ENCODE results near the gene M1AP. TPM values are rescaled to one million over a fixed set of nuclear protein-coding genes. Genes with fewer than 3 reads are reported as not detected.

The M1AP gene
- total RNA-seq, 1 donor from 2014 or later = not detected

DNA sequence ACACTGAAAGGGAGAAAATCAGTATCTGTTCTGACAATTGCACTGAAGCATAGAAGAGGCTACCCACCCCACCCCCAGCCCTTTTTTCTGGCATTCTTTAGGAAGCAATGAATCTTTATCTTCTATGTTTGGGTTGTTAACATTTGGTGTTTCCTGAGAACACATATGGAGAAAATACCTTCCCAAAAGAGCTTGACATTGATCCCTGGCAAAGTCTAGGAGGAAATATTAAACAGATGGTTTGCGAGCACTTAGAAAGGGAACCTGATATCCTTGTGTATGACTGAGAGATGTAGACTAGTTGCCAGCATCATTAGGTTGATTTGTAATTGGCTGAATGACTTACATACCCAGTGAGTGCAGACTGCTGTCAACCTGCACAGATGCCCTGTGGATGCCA lies 50.7 kb downstream of the M1AP start:
- peak; percentile 18 for DNase-seq (ENCODE audit: low read depth)

DNA sequence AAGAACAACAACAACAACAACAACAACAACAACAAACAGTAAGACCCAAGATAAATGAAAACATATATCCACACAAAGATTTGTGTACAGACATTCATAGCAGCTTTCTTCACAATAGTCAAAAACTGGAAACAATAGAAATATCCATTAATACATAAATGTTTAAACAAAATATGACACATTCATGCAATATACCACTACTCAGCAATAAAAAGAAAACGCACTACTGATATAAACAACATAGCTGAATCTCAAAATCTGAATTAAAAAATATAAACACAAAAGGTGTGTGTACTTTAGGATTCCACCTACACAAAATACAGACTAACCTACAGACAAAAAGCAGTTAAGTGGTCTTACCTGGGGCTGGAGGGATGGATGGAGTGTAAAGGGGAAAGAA lies 51.5 kb downstream of the M1AP start:
- no peak for DNase-seq (ENCODE audit: low read depth)

DNA sequence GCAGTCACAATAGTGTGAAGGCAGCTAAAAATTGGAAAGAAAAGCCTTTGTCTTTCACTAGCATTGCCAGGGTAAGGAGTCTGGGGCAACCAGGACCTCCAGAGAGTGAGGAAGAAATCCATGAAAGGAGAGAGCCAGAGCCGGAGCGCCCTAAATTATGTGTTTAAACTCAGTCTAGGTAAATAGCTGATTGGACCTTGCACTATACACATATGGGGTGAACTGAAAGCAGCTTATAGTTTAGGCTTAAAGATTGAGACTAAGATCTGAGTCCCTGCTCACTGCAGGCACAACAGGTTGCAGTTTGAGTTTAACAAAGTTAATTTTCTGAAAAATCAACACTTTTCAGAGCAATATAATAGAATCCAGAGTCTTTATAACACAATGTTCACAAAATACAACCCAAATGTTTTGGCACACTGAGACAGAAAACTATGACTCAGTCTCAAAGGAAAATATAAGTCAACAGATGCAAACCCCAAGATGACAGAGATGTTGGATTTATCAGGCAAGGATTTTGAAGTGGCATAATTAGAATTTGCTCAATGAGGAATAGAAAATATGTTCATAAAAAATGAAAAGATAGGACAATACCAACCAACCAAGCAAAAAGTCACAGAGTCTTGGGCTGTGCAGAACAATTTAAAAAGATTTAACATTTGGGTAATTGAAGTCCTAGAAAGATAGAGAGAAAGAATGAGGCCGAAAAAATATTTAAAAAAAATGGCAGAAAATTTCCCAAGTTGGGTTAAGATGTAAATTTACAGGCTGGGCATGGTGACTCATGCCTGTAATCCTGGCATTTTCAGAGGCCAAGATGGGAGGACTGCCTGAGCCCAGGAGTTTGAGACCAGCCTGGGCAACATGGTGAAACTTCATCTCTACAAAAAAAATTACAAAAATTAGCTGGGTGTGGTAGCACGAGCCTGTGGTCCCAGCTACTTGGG lies 54.0 kb downstream of the M1AP start:
- peak; percentile 7 for DNase-seq (ENCODE audit: low read depth)

DNA sequence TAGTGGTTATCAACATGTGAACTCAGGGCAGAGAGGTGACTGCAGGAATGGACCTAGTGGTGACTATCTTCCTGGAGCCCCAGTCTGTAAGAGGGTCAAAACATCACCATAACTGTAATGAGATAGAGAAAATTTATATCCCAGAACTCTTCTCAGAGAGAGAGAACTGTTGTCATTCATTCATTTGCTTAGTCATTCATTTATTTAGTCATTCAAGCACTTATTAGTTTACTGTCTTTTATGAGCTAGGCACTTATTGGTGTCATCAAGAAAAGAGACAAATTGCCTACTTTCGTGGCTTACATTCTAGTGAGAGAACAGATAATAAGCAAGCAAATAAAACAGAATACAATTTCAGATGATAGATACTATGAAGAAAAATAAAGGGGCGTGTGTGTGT lies 59.5 kb downstream of the M1AP start:
- no peak for DNase-seq (ENCODE audit: low read depth)

DNA sequence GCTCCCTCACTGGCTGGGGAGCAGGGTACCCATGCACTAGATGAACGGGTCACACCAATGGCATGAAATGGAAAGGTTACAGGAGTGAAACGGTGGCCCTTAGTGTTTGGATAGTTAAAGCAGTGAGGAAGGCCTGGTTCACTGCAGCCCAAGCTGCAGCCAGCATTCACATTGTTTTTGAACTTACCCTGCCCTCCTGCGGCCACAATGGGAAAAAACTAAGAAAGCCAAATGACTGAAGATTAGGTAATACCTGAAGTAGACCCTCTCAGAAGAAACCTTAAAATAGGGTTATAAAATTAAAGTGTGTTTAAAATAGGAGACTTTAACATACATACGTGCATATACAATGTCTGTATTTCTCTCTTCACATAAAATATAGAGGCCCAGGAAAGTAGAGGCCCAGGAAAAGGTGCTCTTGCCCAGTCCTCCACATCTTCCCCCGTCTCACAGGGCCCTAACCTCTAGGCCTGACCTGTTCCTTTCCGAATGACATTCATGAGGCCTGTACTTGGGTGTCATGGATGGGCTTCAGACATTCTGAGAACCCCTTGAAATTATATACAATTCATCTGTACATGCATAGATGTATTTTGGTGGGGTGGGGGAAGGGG lies 60.4 kb downstream of the M1AP start:
- DNase-seq (ENCODE audit: low read depth) = peak; percentile 84

DNA sequence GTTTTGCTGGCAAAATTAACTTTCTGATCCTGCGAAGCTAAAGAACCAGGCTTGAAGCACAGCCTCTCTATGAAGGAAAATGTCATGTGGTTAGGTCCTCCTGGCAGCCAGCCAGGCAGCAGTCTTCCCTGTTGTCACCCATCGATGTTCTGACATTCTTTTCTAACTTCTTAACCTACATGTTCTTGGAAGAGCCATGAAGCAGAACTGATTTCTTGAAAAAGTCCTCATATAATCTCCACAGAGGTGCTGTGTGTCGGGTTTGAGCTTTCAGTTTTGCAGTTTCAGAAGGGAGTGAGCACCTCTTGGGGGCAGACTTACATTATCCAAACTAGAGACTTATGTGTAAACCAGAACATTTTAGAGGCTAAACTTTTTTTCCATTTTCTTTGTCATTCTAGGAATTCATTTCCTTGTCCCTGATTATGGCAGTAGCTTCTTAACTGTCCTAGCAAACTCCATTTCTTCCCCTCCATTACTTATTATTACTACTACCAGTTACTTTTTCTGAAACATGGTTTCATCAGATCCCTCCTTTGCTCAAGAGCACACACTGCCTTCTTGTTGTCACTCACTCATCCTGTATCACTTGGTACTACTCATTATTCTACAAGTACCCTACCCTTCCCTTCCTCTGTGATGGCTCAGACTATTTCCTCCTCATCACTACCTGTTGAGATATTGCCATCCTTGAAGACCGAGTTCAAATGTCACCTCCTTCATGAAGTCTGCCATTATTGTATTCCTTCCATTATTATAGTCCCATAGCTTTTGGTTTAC lies 62.5 kb downstream of the M1AP start:
- DNase-seq (ENCODE audit: low read depth) = no peak

DNA sequence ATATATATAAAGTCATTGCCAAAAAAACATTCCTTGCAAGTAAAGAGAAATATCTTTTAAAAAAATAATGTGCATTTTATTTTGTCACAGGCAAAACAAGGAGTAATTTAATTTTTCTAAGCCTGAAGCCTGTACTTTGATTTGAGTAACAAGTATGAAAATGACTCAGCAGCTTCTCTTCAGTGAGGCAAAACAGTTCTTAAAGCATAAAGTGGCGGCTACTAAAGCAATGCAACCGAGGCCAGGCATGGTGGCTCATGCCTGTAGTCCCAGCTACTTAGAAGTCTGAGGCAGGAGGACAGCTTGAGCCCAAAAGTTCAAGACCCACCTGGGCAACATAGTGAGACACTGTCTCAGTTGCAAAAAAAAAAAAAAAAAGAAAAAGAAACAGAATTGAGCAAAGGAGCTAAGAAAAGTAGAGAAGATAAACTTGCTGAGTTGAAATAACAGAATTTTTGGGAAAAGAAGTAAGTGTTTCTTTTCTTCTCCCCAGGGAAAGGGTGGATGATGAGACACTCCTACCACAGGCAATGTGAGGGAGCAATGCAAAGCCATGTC lies 64.0 kb downstream of the M1AP start:
- DNase-seq (ENCODE audit: low read depth) = peak; percentile 36

DNA sequence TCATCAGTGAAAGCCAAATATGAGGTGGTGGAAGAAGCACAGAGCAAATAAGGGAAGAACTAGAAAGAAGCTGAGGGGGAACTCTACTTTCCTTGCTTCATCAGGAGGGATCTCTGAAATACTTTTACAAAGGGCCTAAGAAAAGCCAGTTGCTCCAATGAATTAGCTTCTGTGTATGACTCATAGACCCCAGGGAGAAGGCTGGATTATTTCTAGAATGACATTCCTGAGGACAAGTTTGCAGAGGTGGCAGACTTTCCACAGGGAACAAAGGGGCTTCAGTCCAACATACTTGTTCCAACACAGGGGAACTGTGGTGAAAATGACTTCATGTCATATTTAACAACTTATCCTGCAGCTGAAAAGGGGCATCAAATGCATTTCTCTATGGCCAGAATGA lies 64.6 kb downstream of the M1AP start:
- DNase-seq (ENCODE audit: low read depth) = peak; percentile 88

DNA sequence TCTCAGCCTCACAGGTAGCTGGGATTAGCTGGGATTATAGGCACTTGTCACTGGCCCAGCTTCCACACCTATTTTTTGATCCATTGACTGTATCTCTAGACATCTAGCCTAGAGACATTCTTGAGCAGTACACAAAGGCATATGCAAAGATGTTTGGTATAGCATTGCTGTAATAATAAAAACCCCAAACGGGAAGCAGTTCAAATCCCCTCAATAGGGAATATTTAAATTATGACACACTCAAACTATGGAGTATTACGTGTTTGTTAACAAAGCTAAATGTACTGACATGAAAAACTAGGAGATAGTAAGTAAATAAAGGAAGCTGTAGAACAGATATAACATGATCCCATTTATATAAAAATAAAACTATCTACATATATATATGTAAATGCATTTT lies 65.9 kb downstream of the M1AP start:
- DNase-seq (ENCODE audit: low read depth) = no peak

DNA sequence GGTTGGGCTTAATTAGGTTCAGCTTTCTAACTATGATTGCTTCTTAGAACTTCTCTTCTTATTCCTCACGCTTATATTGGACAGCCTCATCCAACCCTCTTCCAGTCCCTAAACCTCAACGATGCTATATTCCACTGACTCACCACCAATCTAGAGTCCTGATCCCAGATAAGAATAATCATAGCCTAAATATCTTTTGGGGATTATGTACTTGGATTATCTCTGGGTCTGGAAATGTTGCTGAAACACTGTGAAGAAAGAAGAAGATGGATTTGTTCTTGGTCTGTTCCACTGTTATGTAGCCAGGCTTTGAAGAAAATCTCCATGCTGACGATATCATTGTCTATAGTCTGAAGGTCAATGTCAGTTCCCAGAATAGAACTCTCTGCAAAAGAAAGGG lies 66.7 kb downstream of the M1AP start:
- DNase-seq (ENCODE audit: low read depth) = no peak

DNA sequence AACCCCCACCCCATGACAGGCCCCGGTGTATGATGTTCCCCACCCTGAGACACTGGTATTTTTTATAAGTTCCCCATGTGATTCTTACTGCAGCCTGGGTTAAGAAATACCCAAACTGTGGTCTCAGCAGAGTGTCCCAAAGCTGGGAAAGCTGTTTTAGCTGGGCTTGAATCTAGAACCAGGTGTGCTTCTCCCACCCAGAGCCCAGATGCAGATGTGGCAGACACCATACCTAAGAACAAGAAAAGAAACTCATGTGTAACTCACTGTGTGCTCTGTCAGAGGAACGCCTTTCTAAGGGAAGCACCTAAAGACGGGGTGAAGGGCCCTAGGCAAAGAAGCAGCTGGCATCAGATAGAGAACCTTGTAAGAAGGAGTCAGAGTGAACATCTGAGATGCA lies 69.7 kb downstream of the M1AP start:
- no peak for DNase-seq (ENCODE audit: low read depth)

DNA sequence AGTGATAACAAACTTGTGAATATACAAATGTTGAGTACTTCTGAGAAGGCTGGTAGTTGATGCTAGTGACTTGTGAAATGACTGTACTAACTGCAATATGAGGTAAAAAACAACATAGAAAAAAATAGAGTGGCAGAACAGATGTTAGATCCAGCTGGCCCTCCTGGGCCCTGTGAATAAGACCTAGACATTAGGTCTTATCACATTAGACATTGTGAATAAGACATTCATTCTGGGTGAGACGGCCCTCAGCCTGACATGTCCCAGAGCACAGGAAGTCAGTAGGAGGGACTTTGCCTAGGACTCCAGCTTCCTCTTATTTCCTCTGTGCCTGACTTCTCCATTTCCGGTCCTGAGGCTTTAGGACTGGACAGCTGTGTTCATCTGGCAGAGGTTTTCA lies 70.7 kb downstream of the M1AP start:
- peak; percentile 71 for DNase-seq (ENCODE audit: low read depth)

DNA sequence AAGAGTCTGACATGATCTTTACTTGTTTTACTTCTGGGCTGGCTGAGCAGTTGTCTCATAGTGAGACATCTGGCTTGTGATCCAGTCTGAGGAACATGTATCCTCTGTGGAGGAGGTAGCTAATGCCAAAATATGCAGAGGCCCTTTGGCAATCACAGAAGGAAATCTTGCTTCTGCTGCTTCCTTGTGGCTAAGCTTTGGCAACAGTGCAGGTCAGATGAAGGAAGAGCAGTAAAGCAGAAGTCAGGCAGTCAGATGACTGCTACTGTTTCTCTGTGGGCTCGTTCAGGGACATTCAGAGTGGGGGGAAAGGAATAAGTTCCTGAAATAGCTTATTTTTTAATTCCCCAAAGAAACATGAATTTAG lies 71.3 kb downstream of the M1AP start:
- DNase-seq (ENCODE audit: low read depth) = peak; percentile 41

DNA sequence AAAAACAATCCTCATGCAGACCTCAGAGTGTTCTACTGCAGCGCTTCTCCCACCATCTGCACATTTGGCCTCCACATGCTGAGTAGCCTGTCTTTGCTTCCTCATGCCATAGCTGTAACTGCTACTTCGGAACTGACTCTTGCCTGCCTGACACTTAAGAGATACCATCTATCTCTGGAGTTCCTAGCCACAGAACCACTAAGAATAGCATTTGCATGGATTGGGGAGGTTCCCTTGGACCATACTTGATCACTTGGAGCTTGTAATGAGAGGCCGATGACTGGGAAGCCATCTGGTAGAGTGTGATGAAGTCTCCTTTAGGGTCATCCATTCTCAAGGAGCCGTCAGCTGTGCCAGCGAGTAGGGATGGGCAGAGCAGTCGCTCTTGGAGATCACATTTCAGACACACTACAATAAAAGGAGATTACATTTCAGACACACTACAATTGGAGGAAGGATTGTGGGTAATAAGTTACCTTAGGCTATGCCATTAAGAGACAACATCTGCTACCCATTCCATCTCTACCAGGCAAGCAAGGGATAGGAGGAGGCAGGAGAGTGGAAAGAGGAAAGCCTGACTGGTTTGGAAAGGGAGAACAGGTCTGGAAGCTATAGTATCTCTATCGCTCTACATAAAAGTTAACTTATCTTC lies 71.8 kb downstream of the M1AP start:
- peak; percentile 77 for DNase-seq (ENCODE audit: low read depth)

DNA sequence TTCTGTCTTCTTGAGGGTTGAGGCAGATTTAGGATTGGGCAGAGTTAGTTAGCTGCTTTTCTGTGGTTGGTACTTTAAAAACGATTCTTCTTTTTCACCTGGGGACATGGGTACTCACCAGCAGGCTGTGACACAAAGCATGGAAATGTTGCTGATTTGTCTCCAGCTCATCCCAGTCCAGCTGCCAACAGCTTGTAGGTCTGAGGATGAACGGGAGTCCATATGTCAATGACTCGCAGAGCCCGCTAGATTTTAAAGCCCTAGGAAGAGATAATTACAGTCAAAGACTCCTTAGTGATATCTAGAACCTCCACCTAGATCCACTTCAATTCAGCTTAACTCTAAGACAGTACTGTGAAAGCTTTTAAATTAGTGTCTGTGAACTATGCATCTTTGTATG lies 72.8 kb downstream of the M1AP start:
- no peak for DNase-seq (ENCODE audit: low read depth)

DNA sequence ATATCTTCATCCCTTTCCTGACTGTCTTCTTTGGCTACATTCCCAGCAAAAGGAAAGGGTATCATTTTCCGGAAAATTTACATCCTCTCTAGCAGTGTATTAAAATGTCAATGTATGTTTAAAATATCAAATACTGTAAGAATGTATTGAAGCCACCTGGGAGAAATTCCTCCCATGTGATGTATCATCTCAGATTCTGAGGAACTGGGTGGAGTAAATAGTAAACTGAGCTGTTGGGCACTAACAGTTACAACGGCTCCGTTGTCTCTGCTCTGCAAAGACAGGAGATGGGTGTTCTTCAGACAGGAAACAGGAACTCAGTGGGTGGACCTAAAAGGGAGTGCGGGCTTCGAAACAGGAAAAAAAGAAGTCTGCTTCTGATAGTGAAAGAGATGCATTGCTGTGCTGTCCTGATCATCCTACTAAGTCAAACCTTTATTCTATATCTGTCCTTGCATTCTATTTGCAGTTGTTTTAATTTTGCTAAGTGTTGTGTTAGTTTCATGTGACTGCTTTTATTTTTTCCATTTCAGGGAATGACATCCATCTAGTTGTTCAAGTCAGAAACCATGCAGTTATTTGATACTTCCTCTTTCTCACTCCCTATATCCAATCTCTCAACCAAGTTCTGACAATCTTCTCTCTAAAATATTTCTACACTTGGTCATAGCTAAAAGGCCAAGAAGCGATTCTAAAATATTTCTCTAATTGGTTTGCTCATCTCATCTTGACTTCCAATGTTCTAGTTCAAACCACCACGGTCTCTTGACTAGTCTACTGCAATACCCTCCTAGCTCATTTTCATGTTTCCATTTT lies 74.2 kb downstream of the M1AP start:
- no peak for DNase-seq (ENCODE audit: low read depth)

DNA sequence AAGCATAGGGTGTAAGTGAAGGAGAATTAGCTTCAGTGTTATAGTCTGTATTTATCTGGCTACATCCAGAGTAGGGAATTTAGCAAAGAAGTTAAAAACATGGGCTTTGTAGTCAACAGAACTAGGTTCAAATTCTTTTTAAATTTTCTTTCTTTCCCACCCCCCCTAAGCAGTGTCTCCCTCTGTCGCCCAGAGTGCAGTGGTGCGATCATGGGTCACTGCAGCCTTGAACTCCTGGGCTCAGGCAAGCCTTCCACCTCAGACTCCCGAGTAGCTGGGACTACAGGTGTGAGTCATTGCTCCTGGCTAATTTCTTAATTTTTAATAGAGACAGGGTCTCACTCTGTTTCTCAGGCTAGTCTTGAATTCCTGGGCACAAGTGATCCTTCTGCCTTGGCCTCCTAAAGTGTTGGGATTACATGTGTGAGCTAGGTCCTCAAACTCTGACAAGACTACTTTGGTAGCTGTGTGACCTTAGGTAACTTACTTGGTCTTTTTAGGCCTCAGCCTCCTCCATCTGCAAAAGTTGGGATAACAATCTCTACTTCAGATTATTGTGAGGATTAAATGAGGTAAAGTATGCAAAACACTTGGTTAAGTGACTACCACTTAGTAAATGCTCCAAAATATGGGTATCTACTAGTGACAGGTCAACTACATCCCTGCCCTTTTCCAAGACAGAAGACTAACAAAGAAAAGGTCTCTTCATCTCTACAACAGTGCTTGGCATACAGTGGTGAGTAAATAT lies 75.8 kb downstream of the M1AP start:
- no peak for DNase-seq (ENCODE audit: low read depth)

DNA sequence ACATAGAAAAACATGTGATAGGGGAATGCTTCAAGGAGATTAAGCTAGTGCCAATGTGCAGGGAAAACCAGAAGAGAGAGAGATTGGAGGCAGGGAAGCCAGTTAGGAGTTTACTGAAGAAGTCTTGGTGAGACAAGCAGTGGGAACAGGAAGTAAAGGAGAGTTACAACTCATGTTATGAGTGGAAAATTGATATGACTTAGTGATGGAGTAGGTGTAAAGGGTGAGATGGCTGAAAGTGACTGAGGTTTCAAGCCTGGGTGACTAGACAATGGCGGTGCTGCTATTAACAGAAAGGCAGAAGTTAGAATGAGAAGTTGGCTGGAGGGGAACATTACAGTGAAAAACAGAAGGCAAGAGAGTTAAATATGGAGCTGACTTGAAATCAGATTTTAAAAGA lies 77.1 kb downstream of the M1AP start:
- DNase-seq (ENCODE audit: low read depth) = no peak

DNA sequence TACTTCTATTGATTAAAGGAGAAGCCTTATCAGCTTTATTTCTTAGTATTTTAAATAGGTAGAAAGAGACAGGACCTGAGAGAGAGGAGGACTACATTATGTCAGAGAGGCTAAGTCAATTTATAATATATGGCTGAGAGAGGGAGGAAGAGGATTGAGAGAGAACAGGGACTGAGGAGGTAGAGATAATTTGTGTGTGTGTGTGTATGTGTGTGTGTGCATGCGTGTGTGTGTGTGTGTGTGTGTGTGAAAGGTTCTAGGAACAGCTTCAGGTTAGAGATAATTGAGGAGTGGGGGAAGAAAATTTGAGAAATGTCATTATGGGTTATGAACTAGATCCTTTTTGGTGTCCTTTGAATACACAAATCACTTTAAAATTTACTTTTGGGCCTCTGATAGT lies 78.4 kb downstream of the M1AP start:
- no peak for DNase-seq (ENCODE audit: low read depth)

DNA sequence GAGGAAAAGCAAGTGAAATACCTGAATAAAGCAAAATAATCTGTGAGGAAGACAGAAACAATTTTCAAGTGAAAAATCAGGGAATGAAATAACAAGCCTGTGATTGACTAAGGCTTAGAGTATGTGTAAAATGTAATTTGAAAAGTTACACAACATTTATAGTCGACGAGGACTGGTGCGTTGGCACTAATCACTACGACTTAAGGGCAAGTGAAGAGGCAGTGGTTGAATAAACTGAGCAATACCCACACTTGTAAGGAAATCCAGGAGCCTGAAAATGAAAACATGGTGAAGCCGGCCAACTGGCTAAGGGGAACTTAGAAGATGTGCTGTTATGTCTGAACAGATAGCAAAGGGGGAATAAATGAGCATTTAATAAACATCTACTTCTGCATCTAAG lies 80.2 kb downstream of the M1AP start:
- DNase-seq (ENCODE audit: low read depth) = no peak

All from myocyte (in vitro differentiated cells).